CD4-positive, CD25-positive, alpha-beta regulatory T cell (primary cell): ENCODE measurements around the gene CCDC38. TPM values are rescaled to one million over a fixed set of nuclear protein-coding genes. Genes with fewer than 3 reads are reported as not detected.

ENCODE experiments used
- ATAC-seq, 2 donors: fragments of 150-1000 bp; cut with Tn5 transposase; one replicate each; pipeline ENCODE4 v1.10.0; 2021; ENCODE audit warnings: low read depth in 2 of 2, moderate number of reproducible peaks in 2 of 2, moderate library complexity in 1 of 2
- DNase-seq, 3 donors: peaks; one replicate each; pipeline versions ENCODE4 v3.0.0 to v3.0.0-alpha.2; 2012 to 2022; ENCODE audit warnings: mixed read lengths in 1 of 3
- H3K27ac ChIP-seq: one replicate; pipeline ENCODE4 v1.7.0; 2013; ENCODE audit warnings: mild to moderate bottlenecking, low read length; ENCODE audit not compliant: insufficient read depth, poor library complexity, severe bottlenecking
- H3K27me3 ChIP-seq: one replicate; pipeline ENCODE4 v1.7.0; 2013; ENCODE audit warnings: low read length; ENCODE audit not compliant: control insufficient read depth, insufficient read depth
- H3K36me3 ChIP-seq: one replicate; pipeline ENCODE4 v1.7.0; 2013; ENCODE audit warnings: mild to moderate bottlenecking, low read length, moderate library complexity; ENCODE audit not compliant: control insufficient read depth, insufficient read depth
- H3K4me1 ChIP-seq: 2 replicates; pipeline ENCODE4 v1.7.0; 2013; ENCODE audit warnings: mild to moderate bottlenecking, low read length; ENCODE audit not compliant: insufficient read depth, control insufficient read depth, poor library complexity, severe bottlenecking
- H3K4me3 ChIP-seq: one replicate; pipeline ENCODE4 v1.7.0; 2013; ENCODE audit warnings: low read depth, mild to moderate bottlenecking, low read length, moderate library complexity
- H3K9me3 ChIP-seq, 2 experiments: 1 replicate in 1 of 2; 2 replicates in 1 of 2; pipeline ENCODE4 v1.7.0; 2013; ENCODE audit warnings: low read length in 2 of 2, mild to moderate bottlenecking in 1 of 2, moderate library complexity in 1 of 2; ENCODE audit not compliant: control insufficient read depth in 2 of 2
- H3K27ac Mint-ChIP-seq, 3 donors: one replicate each; pipeline ENCODE4 v1.8.0; 2020 to 2022; ENCODE audit warnings: mild to moderate bottlenecking in 3 of 3, mixed read lengths in 3 of 3, moderate library complexity in 2 of 3
- H3K27me3 Mint-ChIP-seq: one replicate; pipeline ENCODE4 v1.8.0; 2022; ENCODE audit warnings: mild to moderate bottlenecking, mixed read lengths
- H3K36me3 Mint-ChIP-seq: one replicate; pipeline ENCODE4 v1.8.0; 2020; ENCODE audit warnings: mixed read lengths
- H3K4me1 Mint-ChIP-seq, 4 donors: one replicate each; pipeline ENCODE4 v1.8.0; 2020 to 2022; ENCODE audit warnings: mixed read lengths in 4 of 4, mild to moderate bottlenecking in 1 of 4
- H3K4me3 Mint-ChIP-seq, 4 donors: one replicate each; pipeline ENCODE4 v1.8.0; 2020 to 2022; ENCODE audit warnings: mild to moderate bottlenecking in 4 of 4, mixed read lengths in 4 of 4, moderate library complexity in 3 of 4
- H3K9me3 Mint-ChIP-seq, 7 donors: one replicate each; pipeline ENCODE4 v1.8.0; 2020 to 2022; ENCODE audit warnings: mixed read lengths in 7 of 7, mild to moderate bottlenecking in 3 of 7, moderate library complexity in 2 of 7
- polyA plus RNA-seq, 4 donors: library from polyadenylated mRNA; unstranded; fragments of 300-500 nt; fragmentation: Illumina TruSeq; gene quantifications; one replicate each; pipeline ENCODE4 v1.2.3, GENCODE V29; 2021
- total RNA-seq: library from RNA; stranded (reverse); gene quantifications from one replicate; pipeline ENCODE4 v1.2.3, GENCODE V29; 2022

CCDC38 gene
- not detected for total RNA-seq
- not detected for polyA plus RNA-seq

- Mint-ChIP-seq H3K4me1 (peaks cover 0 to 15% (median 4%) of the 10 kb centered on the region in 4 donors), H3K27ac (peak within 1 kb of the TSS; percentile 88 to 96 (median 92)), H3K27me3 (no peaks in the 10 kb centered on the region), H3K9me3 (no peaks in the 10 kb centered on the region), H3K4me3 (peak within 1 kb of the TSS; percentile 90 to 93 (median 92)), H3K36me3 (no peaks in the 10 kb centered on the region)
- DNase-seq (peak; percentile 72 to 93 (median 80)), ATAC-seq (peak; percentile 96 to 98)
- Histone ChIP-seq H3K27ac (peak within 1 kb of the TSS; percentile 72), H3K4me3 (peak within 1 kb of the TSS; percentile 90), H3K27me3 (no peaks in the 10 kb centered on the region), H3K4me1 (peaks cover 12% of the 10 kb centered on the region), H3K36me3 (no peaks in the 10 kb centered on the region), H3K9me3 (no peaks in the 10 kb centered on the region)
Observed at GRCh38 chr12:95942524-95943329, at the start of gene CCDC38. CCDC38 (minus strand) TSS chr12:95942614; CDS start chr12:95936509, 6,105 bp downstream.

DNA sequence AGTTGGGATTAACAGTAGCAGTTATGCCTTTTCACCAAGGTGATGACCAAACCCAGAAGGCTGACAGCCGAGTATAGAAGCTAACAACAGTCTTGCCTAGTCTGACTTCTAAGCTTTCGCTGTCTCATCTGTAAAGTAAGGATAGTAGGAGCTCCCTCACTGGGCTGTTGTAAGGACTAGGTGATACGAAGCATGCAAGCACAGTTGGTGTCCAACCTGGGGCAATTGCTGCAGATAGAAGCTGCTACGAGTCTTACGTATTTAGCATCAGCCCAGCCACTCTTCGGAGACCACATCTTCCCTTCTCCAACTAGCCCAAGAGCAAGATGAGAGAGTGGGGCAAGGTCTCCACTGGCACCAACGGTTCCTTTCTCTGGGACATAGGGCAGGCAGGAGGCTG lies 47.7 kb upstream of the CCDC38 start:
- DNase-seq: no peak
- Mint-ChIP-seq H3K9me3 (no peaks in the 10 kb centered on the region), H3K4me3 (no peak overlapping the region), H3K27me3 (no peaks in the 10 kb centered on the region), H3K36me3 (peaks cover 7% of the 10 kb centered on the region), H3K4me1 (no peaks in the 10 kb centered on the region), H3K27ac (no peak overlapping the region)
- H3K4me1 ChIP-seq: no peaks in the 10 kb centered on the region
- no peaks in the 10 kb centered on the region for H3K27me3 ChIP-seq
- H3K36me3 ChIP-seq: no peaks in the 10 kb centered on the region
- no peaks in the 10 kb centered on the region for H3K9me3 ChIP-seq
- H3K4me3 ChIP-seq: no peak overlapping the region
- no peak overlapping the region for H3K27ac ChIP-seq
- no peak for ATAC-seq

DNA sequence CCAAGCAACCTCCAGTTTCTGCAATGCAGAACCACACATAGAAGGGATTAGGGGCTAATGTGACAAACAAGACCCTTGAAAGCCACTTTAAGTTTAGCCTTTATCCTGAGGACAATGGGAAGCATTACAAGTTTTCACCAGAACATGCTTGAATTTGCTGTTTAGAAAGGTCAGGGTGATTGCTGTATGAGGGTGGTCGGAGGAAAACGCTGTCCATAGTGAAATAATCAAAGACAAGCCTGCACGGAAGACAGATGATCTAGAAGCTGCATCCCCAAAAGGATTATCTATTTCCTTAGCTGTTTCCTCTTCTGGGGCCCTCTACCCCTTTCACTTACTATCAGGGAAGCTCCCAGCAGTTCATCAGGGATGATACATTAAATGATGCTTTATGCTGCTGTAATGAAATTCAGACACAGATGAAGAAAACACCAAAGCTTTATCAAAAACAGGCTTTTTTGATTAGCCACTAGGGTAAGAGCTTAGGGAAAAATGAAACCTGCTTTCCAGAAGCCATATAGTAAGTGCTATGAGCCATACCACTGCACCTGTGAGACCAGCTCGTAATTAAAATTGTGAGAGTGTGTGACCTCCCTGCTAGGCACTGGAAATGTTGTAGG lies 47.2 kb upstream of the CCDC38 start:
- Mint-ChIP-seq H3K36me3 (peaks cover 3% of the 10 kb centered on the region), H3K4me1 (peaks cover 0 to 4% (median 0%) of the 10 kb centered on the region in 4 donors), H3K4me3 (no peak overlapping the region), H3K9me3 (no peaks in the 10 kb centered on the region), H3K27me3 (no peaks in the 10 kb centered on the region), H3K27ac (no peak overlapping the region)
- Histone ChIP-seq H3K27ac (no peak overlapping the region), H3K36me3 (no peaks in the 10 kb centered on the region), H3K4me3 (no peak overlapping the region), H3K9me3 (no peaks in the 10 kb centered on the region), H3K4me1 (no peaks in the 10 kb centered on the region), H3K27me3 (no peaks in the 10 kb centered on the region)
- ATAC-seq (no peak), DNase-seq (no peak)

DNA sequence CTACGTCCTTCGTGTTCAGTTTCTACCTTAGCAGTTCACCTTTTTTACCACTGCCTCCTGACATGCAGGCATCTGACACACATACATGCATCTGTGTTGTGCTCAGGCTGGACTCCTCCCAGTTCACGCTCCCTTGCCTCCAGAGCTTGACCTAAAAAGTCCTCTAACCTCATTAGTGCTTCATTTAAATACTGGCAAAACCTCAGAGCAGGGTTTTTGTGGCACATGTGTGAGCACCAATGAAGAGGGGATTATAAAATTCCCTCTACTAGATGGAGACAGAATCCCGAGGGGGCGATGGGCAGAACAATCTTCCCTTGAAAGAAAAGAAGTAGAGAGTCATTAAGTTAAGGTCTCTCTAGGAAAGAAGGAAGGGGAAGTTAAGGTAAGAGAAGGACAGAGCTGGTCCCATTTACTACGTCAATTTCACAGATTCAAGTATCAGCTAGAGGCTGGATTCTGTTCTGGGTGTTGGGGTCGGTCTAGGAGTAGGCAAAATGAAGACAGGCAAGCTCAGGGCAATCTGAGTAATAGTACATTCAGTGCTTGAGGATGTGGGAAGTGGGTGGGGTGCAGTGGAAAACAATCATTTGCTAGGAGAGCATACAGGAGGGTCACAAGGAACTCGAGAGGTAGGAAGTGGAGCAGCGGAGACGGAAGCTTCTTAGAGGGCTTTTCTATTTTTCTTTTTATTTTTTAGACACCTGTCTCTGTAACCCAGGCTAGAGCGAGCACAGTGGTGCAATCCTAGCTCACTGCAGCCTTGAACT lies 46.3 kb upstream of the CCDC38 start:
- Histone ChIP-seq H3K27me3 (no peaks in the 10 kb centered on the region), H3K9me3 (no peaks in the 10 kb centered on the region), H3K4me3 (no peak overlapping the region), H3K36me3 (no peaks in the 10 kb centered on the region), H3K4me1 (no peaks in the 10 kb centered on the region), H3K27ac (no peak overlapping the region)
- no peak for ATAC-seq
- no peak for DNase-seq
- Mint-ChIP-seq H3K27me3 (peaks cover 6% of the 10 kb centered on the region), H3K36me3 (peaks cover 3% of the 10 kb centered on the region), H3K27ac (no peak overlapping the region), H3K4me3 (no peak overlapping the region), H3K9me3 (no peaks in the 10 kb centered on the region), H3K4me1 (peaks cover 0 to 5% (median 0%) of the 10 kb centered on the region in 4 donors)

DNA sequence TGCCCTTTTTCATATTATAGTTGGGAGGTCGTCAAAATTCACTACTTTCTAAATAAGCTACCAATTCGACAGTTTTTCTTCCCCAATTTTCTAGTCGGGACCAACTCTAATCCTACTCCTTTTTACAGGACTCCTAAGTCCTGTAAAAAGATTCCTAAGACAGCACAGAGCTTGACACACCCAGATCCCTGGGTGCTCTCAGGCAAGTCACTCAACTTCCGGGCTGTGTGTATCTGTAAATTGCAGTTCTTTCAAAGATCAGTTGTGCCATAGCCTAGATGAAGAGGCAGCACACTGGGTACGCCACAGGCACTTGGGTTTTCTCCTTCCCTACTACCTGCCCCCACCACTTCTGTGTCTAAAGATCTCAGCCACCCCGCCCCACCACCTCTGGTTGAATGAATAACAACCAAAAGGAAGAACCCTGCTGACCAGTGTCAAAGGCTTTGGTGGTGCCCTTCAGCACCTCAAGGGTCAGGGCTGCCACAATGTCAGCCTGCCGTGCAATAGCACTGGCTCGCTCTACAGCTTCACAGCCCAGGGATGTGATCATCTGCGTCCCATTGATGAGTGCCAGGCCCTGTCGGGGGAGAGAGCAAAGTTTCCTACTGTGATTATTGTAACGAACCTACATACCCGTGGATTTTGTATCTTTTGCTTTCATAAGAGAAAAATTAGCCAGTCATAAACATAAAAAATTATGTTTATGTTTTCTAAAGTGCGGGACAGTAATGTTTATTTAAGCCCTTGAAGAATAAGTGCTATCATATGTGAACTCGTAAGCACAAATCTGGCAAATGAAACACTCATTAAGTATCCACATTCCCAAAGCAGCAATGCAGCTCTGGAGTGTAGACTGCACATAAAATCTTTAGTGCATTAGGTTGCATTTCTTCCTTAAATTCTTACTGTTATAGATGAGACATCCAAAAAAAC lies 44.5 kb upstream of the CCDC38 start:
- H3K27ac ChIP-seq: no peak overlapping the region
- H3K4me3 Mint-ChIP-seq: no peak overlapping the region
- H3K27me3 ChIP-seq: no peaks in the 10 kb centered on the region
- H3K36me3 Mint-ChIP-seq: no peaks in the 10 kb centered on the region
- no peak overlapping the region for H3K4me3 ChIP-seq
- DNase-seq (no peak), ATAC-seq (no peak)
- H3K27me3 Mint-ChIP-seq: peaks cover 6% of the 10 kb centered on the region
- H3K9me3 Mint-ChIP-seq: no peaks in the 10 kb centered on the region
- H3K36me3 ChIP-seq: no peaks in the 10 kb centered on the region
- H3K27ac Mint-ChIP-seq: no peak overlapping the region
- H3K4me1 ChIP-seq: no peaks in the 10 kb centered on the region
- H3K4me1 Mint-ChIP-seq: peaks cover 0 to 5% (median 0%) of the 10 kb centered on the region in 4 donors
- no peaks in the 10 kb centered on the region for H3K9me3 ChIP-seq

DNA sequence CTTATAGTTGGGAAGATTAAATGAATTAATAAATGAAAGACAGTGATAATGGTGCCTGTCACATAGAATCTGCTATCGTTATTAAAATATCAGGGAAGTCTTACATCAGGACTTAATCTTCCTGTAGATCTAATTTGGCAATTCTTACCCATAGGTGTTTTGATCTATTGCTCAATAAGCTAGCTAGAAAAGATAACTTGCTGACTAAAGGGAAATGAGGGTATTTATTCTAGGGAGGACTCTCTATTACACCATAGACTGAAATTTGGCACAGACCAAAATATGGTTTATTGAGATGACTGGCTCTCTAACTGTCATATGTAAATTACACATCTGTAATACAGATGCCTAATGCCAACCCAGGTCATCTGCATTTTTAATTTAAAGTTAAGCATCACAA lies 42.3 kb upstream of the CCDC38 start:
- Histone ChIP-seq H3K27ac (no peak overlapping the region), H3K36me3 (no peaks in the 10 kb centered on the region), H3K27me3 (no peaks in the 10 kb centered on the region), H3K9me3 (no peaks in the 10 kb centered on the region), H3K4me1 (no peaks in the 10 kb centered on the region), H3K4me3 (no peak overlapping the region)
- peaks cover 0 to 5% (median 0%) of the 10 kb centered on the region in 4 donors for H3K4me1 Mint-ChIP-seq
- no peak for ATAC-seq
- no peaks in the 10 kb centered on the region for H3K36me3 Mint-ChIP-seq
- H3K4me3 Mint-ChIP-seq: no peak overlapping the region
- no peaks in the 10 kb centered on the region for H3K9me3 Mint-ChIP-seq
- H3K27me3 Mint-ChIP-seq: peaks cover 9% of the 10 kb centered on the region
- no peak for DNase-seq
- H3K27ac Mint-ChIP-seq: no peak overlapping the region

GRCh38 chr12:95982602-95983001 lies 40.2 kb upstream of the CCDC38 start:
- Histone ChIP-seq H3K4me3 (no peak overlapping the region), H3K27ac (no peak overlapping the region), H3K9me3 (no peaks in the 10 kb centered on the region), H3K4me1 (no peaks in the 10 kb centered on the region), H3K27me3 (no peaks in the 10 kb centered on the region), H3K36me3 (no peaks in the 10 kb centered on the region)
- H3K27me3 Mint-ChIP-seq: peaks cover 11% of the 10 kb centered on the region
- no peak for DNase-seq
- H3K4me3 Mint-ChIP-seq: no peak overlapping the region
- no peak overlapping the region for H3K27ac Mint-ChIP-seq
- H3K4me1 Mint-ChIP-seq: peaks cover 0 to 5% (median 0%) of the 10 kb centered on the region in 4 donors
- no peaks in the 10 kb centered on the region for H3K9me3 Mint-ChIP-seq
- no peak for ATAC-seq
- no peaks in the 10 kb centered on the region for H3K36me3 Mint-ChIP-seq
